ENCODE measurements around the gene SLC13A5.
"Not testable (repeated sequence)": the region's sequence is repeated elsewhere in the genome, so short reads cannot be mapped to it uniquely, and the experiment has no call there.

Gene SLC13A5

DNA sequence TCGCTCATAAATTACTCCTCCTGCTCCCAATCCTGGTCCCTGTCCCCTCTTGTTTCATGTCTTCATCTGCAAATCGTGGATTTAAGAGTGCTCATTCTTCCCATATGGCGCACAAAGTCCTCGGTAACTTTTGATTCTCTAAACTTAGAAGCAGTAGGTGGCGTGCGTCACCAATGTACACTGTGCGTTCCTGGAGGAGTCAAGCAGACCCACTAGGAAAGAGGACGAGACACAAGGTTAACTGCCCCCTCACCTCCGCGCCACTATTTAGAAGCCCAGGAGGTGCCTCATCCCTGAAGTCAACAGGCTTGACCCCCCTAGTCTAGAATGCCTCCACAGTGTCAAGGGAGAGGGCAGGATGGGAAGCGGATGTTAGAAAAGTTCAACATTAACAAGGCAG, 2.9 kb downstream of the SLC13A5 start:
- no peak for DNase-seq

DNA sequence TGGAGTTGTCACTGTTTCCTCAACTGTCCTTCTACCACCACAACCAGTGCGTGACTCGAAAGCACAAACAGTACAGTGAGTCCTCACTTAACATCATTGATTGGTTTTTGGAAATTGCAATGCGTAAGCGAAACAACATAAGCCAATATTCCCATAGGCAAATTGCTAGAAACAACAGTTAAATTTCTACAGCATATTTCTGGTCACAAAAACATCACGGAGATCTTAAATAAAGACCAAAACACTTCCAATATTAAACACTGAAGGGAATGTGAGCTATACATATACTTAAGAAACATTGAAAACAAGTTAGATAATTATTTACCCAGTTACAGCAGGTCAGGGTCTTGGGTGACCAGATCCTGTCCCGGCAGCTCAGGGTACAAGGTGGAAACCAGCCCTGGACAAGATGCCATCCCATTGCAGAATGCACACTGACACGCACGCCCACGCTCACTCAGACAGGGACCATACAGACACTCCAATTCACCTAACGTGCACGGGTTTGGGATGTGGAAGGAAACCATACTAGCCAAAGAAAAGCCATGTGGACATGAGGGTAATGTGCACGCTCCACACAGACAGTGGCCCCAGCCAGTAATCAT, 4.7 kb downstream of the SLC13A5 start:
- DNase-seq: no peak

DNA sequence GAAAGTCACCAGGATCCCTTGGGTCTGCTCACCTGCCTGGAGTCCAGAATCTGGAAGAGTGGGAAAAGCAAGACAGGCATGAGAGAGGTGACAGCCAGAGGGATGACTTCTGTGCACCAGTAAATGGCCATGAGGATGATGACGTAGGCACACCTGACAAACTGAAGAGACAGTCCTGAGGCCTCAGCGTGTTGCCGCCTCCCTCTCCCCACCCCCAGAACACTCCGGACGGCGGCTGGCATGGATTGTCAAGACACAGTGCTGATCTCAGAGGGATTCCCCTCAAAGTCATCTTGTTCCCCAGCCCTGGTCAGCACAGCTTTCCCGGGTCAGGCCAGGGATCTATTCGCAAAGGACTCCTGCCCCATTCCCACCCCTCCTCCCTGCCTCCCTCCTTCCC, 6.2 kb downstream of the SLC13A5 start:
- DNase-seq: no peak

DNA sequence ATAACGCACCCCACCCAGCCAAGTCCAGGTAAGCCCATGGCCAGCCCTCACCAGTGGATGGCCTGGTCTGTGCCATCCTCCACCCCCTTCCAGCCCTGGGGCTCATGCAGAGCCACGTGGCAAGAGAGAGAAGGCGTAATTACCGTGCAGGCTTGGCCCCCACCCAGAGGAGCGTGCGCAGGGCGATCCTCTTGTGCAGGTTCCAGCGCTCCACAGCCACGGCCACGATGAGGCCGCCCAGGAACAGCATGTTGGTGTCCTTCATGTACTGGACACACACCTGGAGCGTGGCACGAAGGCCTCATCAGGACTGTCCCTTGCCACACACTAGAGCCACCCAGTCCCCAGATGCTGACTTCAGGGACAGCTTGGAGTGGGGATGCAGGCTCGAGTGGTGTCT, 6.7 kb downstream of the SLC13A5 start:
- DNase-seq: no peak

DNA sequence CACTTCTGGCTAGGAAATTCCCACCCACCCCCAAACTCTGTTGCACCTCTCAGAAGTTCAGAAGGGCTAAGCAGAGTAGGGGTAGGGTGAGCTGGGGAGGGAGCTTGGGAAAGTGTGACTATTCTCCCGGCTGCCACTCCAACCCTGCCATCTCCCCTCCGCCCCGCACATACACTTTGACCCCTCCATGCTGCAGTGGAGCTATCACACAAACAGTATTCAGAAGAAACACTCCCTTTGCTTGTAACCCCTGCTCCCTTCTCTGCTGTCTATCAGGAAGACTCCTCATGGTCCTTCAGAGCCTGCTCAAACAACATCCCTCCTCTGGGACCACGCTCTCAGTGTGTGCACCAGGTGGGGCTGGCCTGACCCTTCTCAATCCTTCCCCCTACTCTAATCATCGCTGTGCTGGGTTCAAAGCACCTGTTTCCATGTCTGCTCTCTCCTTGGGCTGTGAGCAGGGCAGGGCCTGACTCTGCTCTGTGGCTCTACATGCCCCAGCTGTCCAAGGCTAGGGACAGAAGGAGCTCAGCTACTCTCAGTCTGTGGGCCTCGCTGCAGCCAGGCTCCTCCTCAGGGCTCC, 8.6 kb downstream of the SLC13A5 start:
- no peak for DNase-seq

DNA sequence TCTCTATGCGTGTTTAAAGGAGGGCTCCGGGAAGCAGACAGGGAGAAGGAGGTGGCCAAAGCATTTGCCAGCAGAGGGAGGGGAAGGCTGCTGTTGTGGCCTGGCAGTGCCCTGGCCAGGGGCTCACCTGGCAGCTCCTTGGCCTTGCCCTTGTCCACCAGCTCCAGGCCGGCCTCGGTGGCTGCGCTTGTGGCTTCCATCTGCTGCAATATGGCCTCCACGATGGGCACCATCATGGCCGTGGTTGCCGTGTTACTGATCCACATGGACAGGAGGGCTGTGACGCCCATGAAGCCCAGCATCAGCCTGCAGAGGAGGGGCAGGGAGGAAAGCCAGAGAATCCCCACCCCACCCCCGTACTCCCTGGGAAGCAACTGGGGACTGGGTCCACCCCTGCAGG, 9.4 kb downstream of the SLC13A5 start:
- no peak for DNase-seq

DNA sequence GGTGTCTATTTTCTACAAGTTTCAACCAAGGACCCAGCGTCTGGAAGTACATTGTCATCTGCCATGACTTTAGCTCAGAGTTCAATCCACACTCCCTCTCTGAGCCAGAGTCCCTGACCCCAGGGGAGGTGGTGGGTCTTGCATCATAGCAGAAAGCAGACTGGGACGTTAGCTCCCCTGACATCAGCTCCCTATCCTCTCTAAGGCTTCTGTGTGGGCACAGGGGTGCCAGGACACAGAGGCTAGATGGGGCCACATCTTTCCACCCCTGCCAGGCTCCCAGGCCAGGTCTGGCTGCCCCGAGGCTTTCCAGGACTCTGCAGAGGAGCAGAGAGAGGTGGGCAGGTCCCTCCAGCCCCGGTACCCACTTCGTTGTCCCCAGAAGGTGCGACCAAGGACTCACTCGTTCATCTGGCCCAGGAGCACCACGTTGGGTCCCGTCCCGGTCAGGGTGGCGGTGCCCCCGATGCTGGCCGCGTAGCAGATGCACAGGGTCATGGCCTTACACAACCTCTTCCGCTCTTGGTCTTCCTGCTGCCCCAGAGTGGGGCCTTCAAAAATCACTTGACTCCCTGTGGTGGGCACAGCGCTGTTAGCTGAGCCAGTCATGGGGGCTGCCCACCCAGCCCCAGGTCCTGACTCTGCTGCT, 10.5 kb downstream of the SLC13A5 start:
- DNase-seq: no peak

DNA sequence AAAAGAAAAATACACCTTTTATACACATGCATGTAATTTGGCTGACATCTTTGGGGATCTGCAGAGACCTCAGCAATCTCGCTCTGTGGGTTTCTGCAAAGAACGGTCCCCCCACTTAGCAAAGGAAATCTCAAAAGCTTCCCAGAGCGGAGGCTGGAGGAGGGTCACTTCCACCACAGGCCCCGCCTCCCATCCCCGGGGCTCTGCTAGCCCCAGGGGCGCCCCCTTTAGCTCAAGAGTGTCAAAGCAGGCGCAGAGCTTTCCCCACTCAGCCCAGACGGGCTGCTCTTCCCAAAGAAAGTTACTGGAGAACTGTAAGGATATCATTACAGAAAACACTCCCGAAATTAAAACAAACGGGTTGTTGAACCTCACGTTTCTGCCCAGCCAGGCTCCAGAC, 11.4 kb downstream of the SLC13A5 start:
- DNase-seq: peak; percentile 63 to 69

DNA sequence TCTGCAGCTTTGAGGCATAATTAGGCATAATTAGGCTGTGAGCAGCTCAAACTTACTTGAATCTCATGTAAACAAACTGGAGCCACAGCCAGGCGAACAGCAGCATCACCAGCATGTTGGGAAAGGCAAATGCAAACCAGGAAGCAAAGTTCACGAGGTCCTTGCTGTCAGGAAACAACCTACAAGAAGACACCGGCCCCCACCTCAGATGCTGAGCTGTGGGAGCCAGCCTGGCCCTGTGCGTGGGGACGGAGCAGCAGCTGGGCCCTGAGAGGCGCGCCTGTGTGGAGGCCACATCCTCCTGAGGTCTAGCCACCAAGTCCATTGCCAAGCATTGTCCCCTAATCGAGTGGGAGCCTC, 12.2 kb downstream of the SLC13A5 start:
- no peak for DNase-seq

DNA sequence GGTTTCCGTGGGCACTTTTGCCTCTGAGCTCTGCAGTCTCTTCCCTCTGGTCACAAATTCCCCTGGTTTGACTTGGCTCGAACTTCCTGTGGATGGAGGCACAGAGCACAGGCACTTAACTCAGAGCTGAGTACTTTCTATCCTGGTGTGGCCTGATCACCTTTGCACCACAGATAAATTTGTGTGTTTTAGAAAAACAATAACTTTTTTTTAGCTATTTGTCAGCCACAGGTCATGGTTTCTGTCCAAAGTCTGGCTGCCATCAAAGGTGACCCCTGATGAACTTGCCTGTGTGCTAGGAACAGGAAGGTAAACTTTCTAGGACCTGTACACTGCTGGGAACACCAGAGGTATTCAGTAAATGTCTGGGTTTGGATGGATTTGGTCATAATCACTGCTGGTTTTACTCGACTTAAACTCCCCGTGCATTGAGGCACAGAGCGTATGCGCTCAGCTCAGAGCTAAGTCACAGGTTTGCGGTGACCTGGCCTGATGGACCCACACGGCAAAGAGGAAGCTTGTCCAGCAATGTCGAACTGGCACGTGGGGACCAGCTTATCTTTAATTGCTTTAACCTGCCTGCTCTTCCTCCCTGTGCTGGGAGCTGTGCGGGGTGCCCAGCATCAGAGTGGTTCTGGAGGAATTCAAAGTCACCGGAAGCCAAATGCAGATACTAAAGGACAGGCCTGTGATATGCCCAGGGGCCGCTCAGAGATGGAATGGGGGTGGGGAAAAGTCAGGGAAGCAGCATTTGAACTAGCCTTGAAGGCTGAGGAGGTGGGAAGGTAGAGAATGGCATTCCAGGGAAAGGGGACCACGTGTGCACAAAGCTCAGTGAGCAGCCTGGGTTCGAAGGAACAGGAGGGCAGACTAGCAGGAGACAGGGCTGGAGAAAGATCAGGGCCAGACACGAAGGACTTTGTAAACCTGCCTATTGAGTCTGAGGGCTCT, 12.9 kb downstream of the SLC13A5 start:
- no peak for DNase-seq

DNA sequence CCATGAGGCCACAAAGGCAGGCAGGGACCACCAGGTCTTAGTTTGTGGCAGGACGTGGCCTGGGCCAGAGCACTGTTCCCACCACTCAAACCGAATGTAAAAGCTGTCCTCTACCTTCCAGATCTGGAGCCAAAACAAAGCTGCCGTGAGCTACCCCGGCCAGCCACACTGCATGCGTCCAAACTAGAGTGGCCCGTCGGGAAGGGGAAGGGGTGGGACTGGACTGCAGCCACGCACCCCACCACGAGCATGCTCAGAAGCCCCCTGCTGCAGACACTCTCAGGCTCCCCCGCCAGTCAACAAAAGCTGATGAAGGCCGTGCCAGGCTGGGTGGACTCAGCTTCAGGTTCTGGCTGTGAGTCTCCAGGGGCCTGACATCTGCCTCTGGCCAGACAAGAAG, 15.2 kb downstream of the SLC13A5 start:
- no peak for DNase-seq

DNA sequence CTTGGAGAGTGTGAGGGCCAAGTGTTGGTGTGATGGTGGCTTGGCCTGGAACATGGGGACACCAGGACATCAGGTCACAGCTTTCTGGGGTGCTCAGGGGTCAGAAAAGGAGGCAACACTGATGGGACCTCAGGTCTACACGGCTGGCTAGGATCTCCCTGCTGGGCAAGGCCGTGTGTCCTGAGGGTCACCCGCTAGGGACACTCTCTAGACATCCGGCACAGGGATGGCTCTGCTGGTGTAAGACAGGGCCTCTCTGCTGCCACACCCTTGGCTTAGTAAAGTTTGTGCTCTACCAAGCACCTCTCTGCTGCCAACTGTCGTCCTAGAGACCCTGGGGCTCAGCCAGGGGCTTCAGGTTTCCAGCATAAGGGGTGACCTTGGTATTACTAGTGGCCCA, 16.3 kb downstream of the SLC13A5 start:
- DNase-seq: no peak

DNA sequence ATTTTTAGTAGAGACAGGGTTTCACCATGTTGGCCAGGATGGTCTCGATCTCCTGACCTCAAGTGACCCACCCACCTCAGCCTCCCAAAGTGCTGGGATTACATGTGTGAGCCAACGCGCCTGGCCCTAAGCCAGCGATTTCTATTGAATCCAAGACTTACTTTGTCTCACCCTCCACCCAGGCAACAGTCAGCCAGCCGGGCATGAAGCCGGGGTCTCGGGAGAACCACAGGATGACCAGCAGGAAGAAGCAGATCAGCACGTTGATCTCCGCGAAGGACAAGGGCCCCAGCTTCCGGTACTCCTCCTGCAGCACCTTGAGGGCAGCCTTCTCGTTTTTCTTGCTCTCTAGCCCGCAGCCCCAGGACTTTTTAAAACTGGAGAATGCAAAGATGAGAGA, 17.6 kb downstream of the SLC13A5 start:
- no peak for DNase-seq

DNA sequence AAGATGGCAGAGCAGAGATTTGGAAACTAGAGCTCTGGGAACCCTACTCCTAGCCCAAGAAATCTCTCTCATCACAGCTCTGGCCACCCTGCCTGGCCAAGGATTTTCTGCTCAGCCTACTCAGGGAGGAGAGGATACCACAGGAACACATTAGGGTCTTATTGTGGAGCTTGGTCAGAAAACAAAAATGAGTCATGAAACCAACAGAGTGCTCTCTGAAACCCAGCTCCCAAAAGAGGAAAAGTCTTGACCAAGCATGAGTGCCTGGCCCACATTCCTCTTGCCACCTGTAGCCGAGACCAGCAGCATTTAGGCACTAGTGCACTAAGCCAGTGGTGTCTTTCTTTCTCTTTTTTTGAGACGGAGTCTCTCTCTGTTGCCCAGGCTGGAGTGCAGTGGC, 18.1 kb downstream of the SLC13A5 start:
- no peak for DNase-seq

DNA sequence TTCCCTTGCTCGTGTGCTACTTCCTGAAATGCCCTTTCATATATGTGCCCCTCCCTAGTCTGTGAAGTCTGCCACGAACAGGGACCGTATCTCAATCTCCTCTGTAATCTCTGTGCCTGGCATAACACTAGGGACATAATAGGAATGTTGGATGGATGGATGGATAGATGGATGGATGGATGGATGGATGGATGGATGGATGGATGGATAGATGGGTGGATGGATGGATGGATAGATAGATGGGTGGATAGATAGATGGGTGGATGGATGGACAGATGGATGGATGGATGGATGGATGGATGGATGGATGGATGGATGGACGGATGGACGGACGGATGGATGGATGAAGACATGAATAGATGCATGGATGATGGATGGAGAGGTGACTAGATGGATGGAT, 21.2 kb downstream of the SLC13A5 start:
- not testable (repeated sequence) for DNase-seq

DNA sequence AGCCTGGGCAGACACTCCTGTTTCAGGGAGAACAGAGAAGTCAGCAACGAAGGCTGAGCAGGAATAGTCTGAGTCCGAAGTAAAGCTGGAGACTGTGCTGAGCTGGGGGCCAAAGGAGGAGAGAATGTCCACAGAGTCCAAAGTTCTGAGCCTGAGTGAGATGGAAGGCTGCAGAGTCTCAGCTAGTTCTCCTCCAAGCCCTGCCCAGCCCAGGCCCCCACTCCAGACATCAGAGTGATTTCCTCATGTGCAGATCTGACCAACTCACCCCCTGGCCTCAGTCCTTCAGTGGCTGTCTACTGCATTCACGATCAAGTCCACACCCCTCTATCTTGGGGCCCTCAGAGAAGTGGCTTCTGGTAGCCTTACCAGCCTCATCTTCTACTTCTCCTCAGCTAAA, 21.6 kb downstream of the SLC13A5 start:
- DNase-seq: no peak

DNA sequence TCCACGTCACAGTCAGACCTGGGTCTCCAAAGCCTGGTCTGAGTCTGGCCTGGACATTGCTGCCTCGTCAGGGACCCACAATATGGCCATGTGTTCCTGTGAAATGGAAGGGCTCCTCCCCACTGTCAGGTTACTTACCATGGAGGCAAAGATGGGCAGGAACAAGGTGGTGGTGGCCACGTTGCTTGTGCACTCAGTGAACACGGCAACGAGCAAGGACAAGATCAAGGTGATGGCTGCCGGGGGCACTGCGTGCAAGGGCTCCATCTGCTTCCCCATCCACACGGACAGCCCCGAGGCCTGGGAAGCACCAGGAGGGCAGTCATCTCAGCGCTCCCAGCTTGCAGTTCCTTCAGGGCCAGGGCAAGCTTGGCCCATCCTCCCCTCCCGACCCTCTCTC, 22.5 kb downstream of the SLC13A5 start:
- no peak for DNase-seq

DNA sequence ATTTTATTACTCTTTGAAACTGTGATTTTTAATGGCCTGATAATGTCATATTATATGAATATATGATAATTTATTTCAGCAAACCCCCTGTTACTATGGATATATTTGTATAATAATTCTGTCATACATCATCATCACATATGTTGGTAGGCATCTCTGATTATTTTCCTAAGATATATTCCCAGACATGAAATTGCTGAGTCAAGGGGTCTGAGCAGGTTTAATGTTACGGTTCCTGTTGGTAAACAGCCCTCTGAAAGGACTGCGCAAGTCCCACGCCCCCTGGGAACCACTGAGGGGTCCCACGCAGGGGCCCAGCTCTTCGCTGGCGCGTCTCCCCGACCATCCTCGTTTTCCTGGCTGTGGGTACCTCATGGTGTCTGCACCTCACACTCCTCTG, 24.2 kb downstream of the SLC13A5 start:
- no peak for DNase-seq

DNA sequence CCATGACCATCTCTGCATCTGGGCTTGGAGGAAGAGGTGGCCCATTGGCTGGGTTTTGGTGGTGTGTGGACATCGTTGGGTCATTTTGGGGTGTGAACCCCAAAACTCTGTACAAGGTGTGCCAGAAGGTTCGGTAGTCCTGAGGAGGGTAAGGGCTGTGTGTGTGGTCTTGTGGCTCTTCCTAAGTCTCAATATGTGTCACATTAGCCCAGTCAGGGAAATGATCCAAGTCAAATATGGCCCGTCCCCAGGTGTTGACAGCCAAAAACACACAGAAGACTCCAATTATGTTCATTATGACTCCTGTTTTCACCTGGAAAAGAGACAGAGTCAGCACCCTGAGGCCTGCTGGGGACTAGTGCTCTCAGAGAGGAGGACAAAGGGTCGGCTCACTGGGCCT, 27.1 kb downstream of the SLC13A5 start:
- DNase-seq: no peak

DNA sequence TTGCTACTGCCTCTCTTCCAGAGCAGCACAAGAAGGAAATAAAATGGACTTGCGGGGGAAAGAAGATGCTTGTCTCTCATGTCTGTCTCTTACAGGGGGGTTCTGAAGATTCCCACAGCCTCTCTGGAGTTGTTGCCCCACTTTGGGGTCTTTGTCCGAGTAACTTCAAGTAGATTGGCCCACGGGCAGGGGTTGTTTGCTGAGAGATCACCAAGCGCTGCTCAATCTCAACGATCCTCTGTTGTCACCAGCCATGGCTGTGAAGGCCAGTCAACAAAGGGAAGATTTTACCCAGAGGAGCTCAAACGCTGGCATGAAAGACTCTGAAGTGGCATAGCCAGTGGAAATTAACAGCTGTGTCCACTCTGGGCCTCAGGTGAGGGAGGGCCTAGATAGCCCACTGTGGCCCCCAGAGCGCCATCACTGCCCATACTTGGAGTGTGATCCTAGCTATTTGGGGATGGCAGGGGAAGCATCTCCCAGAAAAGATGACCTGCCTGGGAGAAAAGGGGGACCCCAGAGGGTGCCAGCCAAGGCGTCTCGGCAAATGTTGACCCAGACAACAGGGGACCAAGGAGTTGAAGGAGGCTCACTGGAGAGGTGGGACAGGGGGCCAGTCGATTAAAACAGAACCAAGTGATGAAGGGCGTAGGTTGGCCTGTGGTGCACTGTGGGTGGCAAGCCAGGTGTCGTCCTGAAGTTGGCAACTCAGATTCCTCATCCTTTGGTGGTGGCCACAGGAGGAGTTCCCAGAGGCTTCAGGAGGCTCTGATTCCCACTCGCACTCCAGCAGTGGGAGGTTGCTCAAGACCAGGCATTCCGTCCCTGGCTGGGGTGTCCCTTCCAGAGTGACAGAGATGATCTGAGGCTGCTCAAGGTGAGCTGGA, 28.0 kb downstream of the SLC13A5 start:
- no peak for DNase-seq

DNA sequence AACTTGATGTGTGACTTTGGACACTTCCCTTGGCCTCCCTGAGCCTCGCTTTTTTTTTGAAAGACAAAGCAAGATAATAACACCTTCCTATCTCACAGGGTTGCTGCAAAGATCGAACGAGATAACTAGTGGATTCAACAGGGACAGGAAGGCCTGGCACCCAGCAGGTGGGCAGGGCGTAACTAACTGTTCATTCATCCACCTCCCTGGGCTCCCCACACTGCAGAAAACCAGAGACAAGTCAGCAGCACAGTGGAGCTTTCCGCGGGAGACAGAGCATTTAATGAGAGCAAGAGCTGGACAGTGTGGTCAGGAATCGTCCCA, 28.7 kb downstream of the SLC13A5 start:
- no peak for DNase-seq

DNA sequence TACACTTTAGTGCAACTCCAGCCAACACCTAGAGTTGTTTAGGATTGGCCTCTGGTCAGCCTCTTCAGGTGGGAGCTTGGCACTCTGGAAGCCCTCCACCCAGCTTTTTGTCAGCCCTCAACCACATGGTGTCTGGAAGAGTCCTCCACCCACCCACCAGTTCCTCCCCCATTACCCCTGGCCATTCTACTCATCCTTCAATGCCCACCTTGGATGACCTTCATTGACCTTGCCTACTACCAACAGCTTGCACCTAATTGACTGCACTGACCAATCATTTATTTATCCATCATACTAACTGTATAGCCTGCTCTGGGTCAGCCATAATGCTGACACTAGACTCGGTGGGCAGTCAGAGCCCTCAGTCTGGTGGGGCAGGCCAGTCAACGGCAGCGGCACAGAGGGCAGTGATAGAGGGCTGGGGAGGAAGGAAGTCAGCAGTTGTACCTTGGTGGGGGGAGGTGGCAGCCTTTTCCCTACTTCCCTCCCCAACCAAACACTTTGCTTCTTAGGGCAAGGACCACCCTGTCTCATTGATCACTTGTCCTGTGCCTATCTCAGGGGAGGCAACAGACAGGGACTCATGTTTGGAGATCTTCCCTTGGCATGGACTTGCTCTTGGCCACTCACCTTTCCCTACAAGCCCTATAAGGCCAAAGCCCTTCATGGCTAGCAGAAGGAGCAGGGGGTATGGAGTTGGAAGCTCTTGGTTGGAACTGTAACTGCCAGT, 29.3 kb downstream of the SLC13A5 start:
- no peak for DNase-seq
